H1 (cell line): ENCODE measurements around the gene OPCML. TPM values are rescaled to one million over a fixed set of nuclear protein-coding genes. Genes with fewer than 3 reads are reported as not detected.

ENCODE experiments used
- CTCF ChIA-PET: fragments of 300-600 bp; sonication (Branson Sonifier 250); formaldehyde crosslinking; loops from one replicate; lab custom pipeline; 2021; ENCODE audit not compliant: partially characterized antibody; lab: Charles Lee
- POLR2A ChIA-PET: fragments of 300-600 bp; sonication (Branson Sonifier 250); formaldehyde crosslinking; loops from one replicate; lab custom pipeline; 2021; ENCODE audit warnings: inconsistent platforms; ENCODE audit not compliant: partially characterized antibody; lab: Charles Lee
- DNase-seq, 2 experiments: peaks; one replicate each; pipeline versions ENCODE4 v3.0.0 to v3.0.0-alpha.2; 2010 to 2022; ENCODE audit warnings: low spot score in 2 of 2, low read depth in 1 of 2, mixed read lengths in 1 of 2
- FAIRE-seq: peaks from 2 replicates; lab custom pipeline; 2011; peaks lifted over from hg19 to GRCh38; lab: Jason Lieb, UNC
- H2AFZ ChIP-seq: 2 replicates; pipeline ENCODE4 v1.8.1; 2012; ENCODE audit warnings: low read length, inconsistent platforms
- H2AK5ac ChIP-seq: 2 replicates; pipeline ENCODE4 v1.6.1; 2013; ENCODE audit warnings: low read depth, low read length
- H2BK120ac ChIP-seq: replicated peaks from 2 replicates; pipeline ENCODE3; 2013; ENCODE audit warnings: low read depth, low read length, inconsistent platforms
- H2BK12ac ChIP-seq: 2 replicates; pipeline ENCODE4 v1.6.1; 2013; ENCODE audit warnings: low read depth, low read length
- H2BK15ac ChIP-seq: 2 replicates; pipeline ENCODE4 v1.6.1; 2013; ENCODE audit warnings: low read length
- H2BK20ac ChIP-seq: 2 replicates; pipeline ENCODE4 v1.6.1; 2013; ENCODE audit warnings: low read length
- H2BK5ac ChIP-seq: 2 replicates; pipeline ENCODE4 v1.6.1; 2013; ENCODE audit warnings: low read depth, low read length
- H3K14ac ChIP-seq: 2 replicates; pipeline ENCODE4 v1.6.1; 2013; ENCODE audit warnings: inconsistent platforms; ENCODE audit not compliant: insufficient read length
- H3K18ac ChIP-seq: 2 replicates; pipeline ENCODE4 v1.6.1; 2013; ENCODE audit warnings: low read length; ENCODE audit errors: extremely low read depth
- H3K23ac ChIP-seq: 2 replicates; pipeline ENCODE4 v1.6.1; 2013; ENCODE audit warnings: inconsistent platforms; ENCODE audit not compliant: insufficient read length
- H3K23me2 ChIP-seq: 2 replicates; pipeline ENCODE4 v1.6.1; 2013; ENCODE audit warnings: low read depth, low read length
- H3K27ac ChIP-seq: 2 replicates; pipeline ENCODE4 v1.6.1; 2011; ENCODE audit warnings: low read depth, low read length, inconsistent platforms
- H3K27me3 ChIP-seq, 4 experiments: replicated peaks in 1 of 4; 1 replicate in 1 of 4; 2 replicates in 3 of 4; pipeline versions ENCODE4 v1.6.1 to v1.8.1; 2011 to 2013; ENCODE audit warnings: low read length in 3 of 4, mild to moderate bottlenecking in 3 of 4, inconsistent platforms in 2 of 4, mixed read lengths in 2 of 4, moderate library complexity in 1 of 4; ENCODE audit not compliant: control insufficient read depth in 3 of 4, insufficient read depth in 3 of 4; ENCODE audit errors: extremely low read depth in 1 of 4
- H3K36me3 ChIP-seq, 4 experiments: 2 replicates each; pipeline versions ENCODE4 v1.6.1 to v1.8.1; 2011 to 2013; ENCODE audit warnings: mild to moderate bottlenecking in 4 of 4, low read length in 3 of 4, moderate library complexity in 2 of 4, control low read depth in 1 of 4, inconsistent platforms in 1 of 4; ENCODE audit not compliant: insufficient read depth in 4 of 4, control insufficient read depth in 2 of 4
- H3K4ac ChIP-seq: replicated peaks from 2 replicates; pipeline ENCODE3; 2013; ENCODE audit warnings: low read length, low read depth, mixed read lengths, inconsistent platforms; ENCODE audit not compliant: insufficient read length
- H3K4me1 ChIP-seq, 4 experiments: replicated peaks in 1 of 4; 1 replicate in 1 of 4; 2 replicates in 3 of 4; pipeline versions ENCODE4 v1.6.1 to v1.8.1; 2011 to 2013; ENCODE audit warnings: low read length in 3 of 4, inconsistent platforms in 2 of 4, mixed read lengths in 1 of 4; ENCODE audit not compliant: insufficient read depth in 4 of 4, control insufficient read depth in 3 of 4
- H3K4me2 ChIP-seq, 2 experiments: 2 replicates each; pipeline versions ENCODE4 v1.6.1 to v1.8.1; 2011 to 2013; ENCODE audit warnings: low read depth in 2 of 2, low read length in 2 of 2, control low read depth in 1 of 2, inconsistent platforms in 1 of 2, mild to moderate bottlenecking in 1 of 2; ENCODE audit not compliant: insufficient read depth in 1 of 2
- H3K4me3 ChIP-seq, 4 experiments: fragments of 200-600, 300-600 bp in 1 of 4; sonication (generic), shearing (Covaris generic), sonication (Bioruptor Twin) in 1 of 4; 2 replicates each; pipeline versions ENCODE4 v1.5.1 to v1.8.1; 2011 to 2016; ENCODE audit warnings: low read length in 4 of 4, low read depth in 3 of 4, control low read depth in 2 of 4, inconsistent platforms in 2 of 4, mild to moderate bottlenecking in 2 of 4, mixed read lengths in 1 of 4, moderate library complexity in 1 of 4; ENCODE audit not compliant: insufficient read depth in 2 of 4; ENCODE audit errors: extremely low read depth in 1 of 4
- H3K56ac ChIP-seq: replicated peaks from 2 replicates; pipeline ENCODE3; 2013; ENCODE audit warnings: low read depth, mild to moderate bottlenecking, mixed read lengths, low read length, inconsistent platforms; ENCODE audit not compliant: insufficient read length
- H3K79me1 ChIP-seq: 2 replicates; pipeline ENCODE4 v1.6.1; 2013; ENCODE audit warnings: low read depth, low read length, control low read depth
- H3K79me2 ChIP-seq, 2 experiments: 2 replicates each; pipeline versions ENCODE4 v1.6.1 to v1.8.1; 2012 to 2013; ENCODE audit warnings: low read length in 2 of 2, mild to moderate bottlenecking in 2 of 2, inconsistent platforms in 1 of 2; ENCODE audit not compliant: insufficient read depth in 2 of 2, control insufficient read depth in 1 of 2
- H3K9ac ChIP-seq, 4 experiments: replicated peaks in 1 of 4; 1 replicate in 1 of 4; 2 replicates in 3 of 4; pipeline versions ENCODE4 v1.6.1 to v1.8.1; 2011 to 2013; ENCODE audit warnings: low read depth in 3 of 4, low read length in 3 of 4, control low read depth in 2 of 4, mild to moderate bottlenecking in 2 of 4, moderate library complexity in 2 of 4, inconsistent platforms in 1 of 4; ENCODE audit errors: extremely low read depth in 1 of 4
- H3K9me3 ChIP-seq, 2 experiments: 2 replicates each; pipeline versions ENCODE4 v1.6.1 to v1.8.1; 2012 to 2013; ENCODE audit warnings: mild to moderate bottlenecking in 2 of 2, moderate library complexity in 2 of 2, control low read depth in 1 of 2, inconsistent platforms in 1 of 2, low read depth in 1 of 2, low read length in 1 of 2, mixed read lengths in 1 of 2; ENCODE audit not compliant: insufficient read depth in 2 of 2
- H4K20me1 ChIP-seq, 2 experiments: replicated peaks in 1 of 2; 2 replicates each; pipeline versions ENCODE3 to v1.8.1; 2011 to 2013; ENCODE audit warnings: inconsistent platforms in 2 of 2, low read length in 2 of 2, mild to moderate bottlenecking in 1 of 2; ENCODE audit not compliant: insufficient read depth in 2 of 2, control insufficient read depth in 1 of 2
- H4K5ac ChIP-seq: 2 replicates; pipeline ENCODE4 v1.6.1; 2013; ENCODE audit warnings: low read length, low read depth, mixed read lengths, inconsistent platforms; ENCODE audit not compliant: insufficient read length
- H4K8ac ChIP-seq: 2 replicates; pipeline ENCODE4 v1.8.0; 2013; ENCODE audit warnings: mild to moderate bottlenecking, moderate library complexity, low read length, inconsistent platforms; ENCODE audit not compliant: insufficient read depth; ENCODE audit errors: extremely low read depth
- H4K91ac ChIP-seq: replicated peaks from 2 replicates; pipeline ENCODE3; 2013; ENCODE audit warnings: low read length, mixed read lengths, inconsistent platforms; ENCODE audit not compliant: insufficient read length
- ATF2 ChIP-seq: IDR thresholded peaks from 2 replicates; pipeline ENCODE4 v1.6.1; 2012; ENCODE audit warnings: low read length, inconsistent platforms
- BACH1 ChIP-seq: IDR thresholded peaks from 2 replicates; pipeline ENCODE4 v1.6.1; 2012; ENCODE audit warnings: low read length, improper control_type of control experiment
- CHD1 ChIP-seq: IDR thresholded peaks from 2 replicates; pipeline ENCODE4 v1.6.1; 2012; ENCODE audit warnings: low read depth, low read length, improper control_type of control experiment
- CREB1 ChIP-seq: IDR thresholded peaks from 2 replicates; pipeline ENCODE4 v1.6.1; 2012; ENCODE audit warnings: inconsistent platforms
- FOSL1 ChIP-seq: IDR thresholded peaks from 2 replicates; pipeline ENCODE4 v1.6.1; 2011; ENCODE audit warnings: mild to moderate bottlenecking, low read depth, low read length, moderate library complexity; ENCODE audit not compliant: insufficient read depth
- GTF2F1 ChIP-seq: IDR thresholded peaks from 2 replicates; pipeline ENCODE4 v1.6.1; 2012; ENCODE audit warnings: low read depth, low read length, improper control_type of control experiment, borderline replicate concordance
- NRF1 ChIP-seq: IDR thresholded peaks from 2 replicates; pipeline ENCODE4 v1.6.1; 2011; ENCODE audit warnings: mild to moderate bottlenecking, low read depth, low read length, improper control_type of control experiment
- RXRA ChIP-seq: IDR thresholded peaks from 2 replicates; pipeline ENCODE4 v1.6.1; 2011; ENCODE audit warnings: low read depth, mild to moderate bottlenecking, low read length, moderate library complexity; ENCODE audit not compliant: insufficient read depth
- SIX5 ChIP-seq: IDR thresholded peaks from 2 replicates; pipeline ENCODE4 v1.6.1; 2011; ENCODE audit warnings: mild to moderate bottlenecking, low read depth, low read length
- SP1 ChIP-seq: IDR thresholded peaks from 2 replicates; pipeline ENCODE4 v1.6.1; 2011; ENCODE audit warnings: low read depth, low read length
- SP4 ChIP-seq: IDR thresholded peaks from 2 replicates; pipeline ENCODE4 v1.6.1; 2012; ENCODE audit warnings: low read length, inconsistent platforms
- TAF7 ChIP-seq: optimal IDR thresholded peaks from 2 replicates; pipeline ENCODE3; 2011; ENCODE audit warnings: low read depth, mild to moderate bottlenecking, inconsistent platforms, low read length, moderate library complexity, borderline replicate concordance
- ZNF274 ChIP-seq: IDR thresholded peaks from 2 replicates; pipeline ENCODE4 v1.7.0; 2012; ENCODE audit warnings: low read length, borderline replicate concordance; ENCODE audit errors: extremely low read depth
- WGBS, 2 experiments: shearing (Covaris generic) in 1 of 2; methylation state at CpG; one replicate each; pipeline versions ENCODE4 v1.1.6 to v1.1.7; 2013 to 2015; ENCODE audit warnings: low lambda C conversion rate in 2 of 2, mixed read lengths in 2 of 2, inconsistent platforms in 1 of 2, low coverage in 1 of 2, missing lambda C conversion rate in 1 of 2; ENCODE audit not compliant: insufficient replicate concordance in 2 of 2, insufficient coverage in 1 of 2, insufficient read length in 1 of 2; ENCODE audit errors: extremely low coverage in 1 of 2, missing lambda C conversion rate in 1 of 2; 5-methylcytosine and 5-hydroxymethylcytosine counted together
- polyA plus RNA-seq, 7 experiments: library from polyadenylated mRNA; depleted of rRNA in 3 of 7; stranded (reverse) in 5 of 7; unstranded in 2 of 7; fragments of >200 nt in 5 of 7; fragments of 200-250 nt in 2 of 7; gene quantifications; 1 replicate in 5 of 7; 2 replicates in 1 of 7; 4 replicates in 1 of 7; pipeline versions ENCODE4 v1.2.1 to v1.2.3, GENCODE V29; 2011 to 2013; ENCODE audit warnings: missing spikeins in 2 of 7, mixed read lengths in 2 of 7
- total RNA-seq: library from RNA; stranded (reverse); fragmentation: NEBNext Ultra II Directional; extraction: Animal tissue kit (Norgen Biotek cat#: 25700); gene quantifications from 2 replicates; pipeline ENCODE4 v1.2.1, GENCODE V29; 2021
- TF ChIP-seq, protein P1 (sequence below): IDR thresholded peaks from 2 replicates; pipeline ENCODE4 v1.6.1; 2012; ENCODE audit warnings: inconsistent platforms

OPCML gene
- total and polyA plus RNA-seq, 2 of the 8 experiments (the other 6 are each of a cell fraction or from before 2014, with no cell fraction given): 2.3 to 3.1 TPM

- FAIRE-seq: no peak
- Histone ChIP-seq H2BK20ac (no peak overlapping the region), H2BK5ac (no peak overlapping the region), H4K8ac (no peak overlapping the region), H3K4me2 (no peak overlapping the region), H3K23me2 (peaks cover 10% of the 10 kb centered on the region; the same call in 1 of the 2 replicates), H3K23ac (no peak overlapping the region), H4K20me1 (no peaks in the 10 kb centered on the region), H3K9me3 (no peaks in the 10 kb centered on the region), H3K27me3 (no peaks in the 10 kb centered on the region), H3K36me3 (no peaks in the 10 kb centered on the region), H3K4ac (no peak overlapping the region), H3K27ac (no peak overlapping the region), H2BK12ac (no peak overlapping the region), H2AK5ac (no peak overlapping the region), H3K79me2 (no peaks in the 10 kb centered on the region), H3K14ac (no peak overlapping the region), H3K9ac (no peak overlapping the region), H3K56ac (no peak overlapping the region), H2BK120ac (no peak overlapping the region), H2BK15ac (no peak overlapping the region), H4K5ac (no peak overlapping the region), H2AFZ (no peak overlapping the region), H3K79me1 (no peaks in the 10 kb centered on the region), H3K4me3 (no peak overlapping the region), H3K18ac (no peak overlapping the region), H3K4me1 (no peaks in the 10 kb centered on the region), H4K91ac (no peak overlapping the region)
- no peak for DNase-seq
- ChIA-PET POLR2A (no interaction called here), CTCF (no interaction called here)
- WGBS, 2 experiments: 67% methylated on average over 3 of the region's 3 CpGs; no CpG with 5 or more reads in 1 of the 2 experiments
- TF ChIP-seq CREB1: no peak
- no peak for TF ChIP-seq ATF2
- TF ChIP-seq BACH1: no peak
- TF ChIP-seq SIX5: no peak
- no peak for TF ChIP-seq RXRA
- no peak for TF ChIP-seq FOSL1
- TF ChIP-seq GTF2F1: no peak
- no peak for TF ChIP-seq TAF7
- no peak for TF ChIP-seq NRF1
- TF ChIP-seq, protein P1, sequence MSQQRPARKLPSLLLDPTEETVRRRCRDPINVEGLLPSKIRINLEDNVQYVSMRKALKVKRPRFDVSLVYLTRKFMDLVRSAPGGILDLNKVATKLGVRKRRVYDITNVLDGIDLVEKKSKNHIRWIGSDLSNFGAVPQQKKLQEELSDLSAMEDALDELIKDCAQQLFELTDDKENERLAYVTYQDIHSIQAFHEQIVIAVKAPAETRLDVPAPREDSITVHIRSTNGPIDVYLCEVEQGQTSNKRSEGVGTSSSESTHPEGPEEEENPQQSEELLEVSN: no peak
- no peak for TF ChIP-seq ZNF274
- TF ChIP-seq SP4: no peak
- no peak for TF ChIP-seq SP1
- TF ChIP-seq CHD1: no peak
These were observed 206.6 kb downstream of the OPCML start for GRCh38 chr11:133325711-133326110.
